ENCODE data around the gene FOXO3.

- TF ChIP-seq POLR2A (IDR thresholded peaks at IDR 0.05; ENCODE audit: low read length) (no peak), GATA1 (IDR thresholded peaks at IDR 0.05; ENCODE audit: low read depth, low read length) (no peak)
These were observed 127.2 kb downstream of the FOXO3 start for GRCh38 chr6:108687921-108688320.

Data from erythroblast (primary cell).